ENCODE results near the gene NDOR1.

DNA sequence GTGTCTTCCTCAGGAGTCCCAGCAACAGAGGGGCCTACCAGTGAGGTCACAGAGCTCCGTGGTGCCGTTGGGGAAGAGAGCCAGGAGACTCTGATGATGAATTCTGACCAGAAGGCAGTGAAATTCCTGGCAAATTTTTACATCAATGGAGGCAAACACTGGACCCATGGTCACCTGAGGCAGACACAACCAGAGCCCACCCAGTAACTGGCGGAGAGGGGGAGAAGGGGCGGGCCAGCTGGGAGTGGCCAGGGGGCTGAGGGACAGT lies 45.6 kb downstream of the NDOR1 start, which contains the start of gene STPG3:
- TF ChIP-seq EZH2phosphoT487 (IDR thresholded peaks at IDR 0.05; ENCODE audit: low read depth), result no peak
- TF ChIP-seq, protein P1, sequence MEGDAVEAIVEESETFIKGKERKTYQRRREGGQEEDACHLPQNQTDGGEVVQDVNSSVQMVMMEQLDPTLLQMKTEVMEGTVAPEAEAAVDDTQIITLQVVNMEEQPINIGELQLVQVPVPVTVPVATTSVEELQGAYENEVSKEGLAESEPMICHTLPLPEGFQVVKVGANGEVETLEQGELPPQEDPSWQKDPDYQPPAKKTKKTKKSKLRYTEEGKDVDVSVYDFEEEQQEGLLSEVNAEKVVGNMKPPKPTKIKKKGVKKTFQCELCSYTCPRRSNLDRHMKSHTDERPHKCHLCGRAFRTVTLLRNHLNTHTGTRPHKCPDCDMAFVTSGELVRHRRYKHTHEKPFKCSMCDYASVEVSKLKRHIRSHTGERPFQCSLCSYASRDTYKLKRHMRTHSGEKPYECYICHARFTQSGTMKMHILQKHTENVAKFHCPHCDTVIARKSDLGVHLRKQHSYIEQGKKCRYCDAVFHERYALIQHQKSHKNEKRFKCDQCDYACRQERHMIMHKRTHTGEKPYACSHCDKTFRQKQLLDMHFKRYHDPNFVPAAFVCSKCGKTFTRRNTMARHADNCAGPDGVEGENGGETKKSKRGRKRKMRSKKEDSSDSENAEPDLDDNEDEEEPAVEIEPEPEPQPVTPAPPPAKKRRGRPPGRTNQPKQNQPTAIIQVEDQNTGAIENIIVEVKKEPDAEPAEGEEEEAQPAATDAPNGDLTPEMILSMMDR (IDR thresholded peaks at IDR 0.05; ENCODE audit: low read depth, low read length), result no peak
